GM12878 (cell line): ENCODE data around the gene LTB4R. TPM values are rescaled to one million over a fixed set of nuclear protein-coding genes. Genes with fewer than 3 reads are reported as not detected.

ENCODE experiments used
- ATAC-seq: fragments of 200-7000 bp; cut with Tn5 transposase; 3 replicates; pipeline ENCODE4 v1.9.1; 2020; ENCODE audit warnings: mild to moderate bottlenecking, moderate library complexity
- BruUV-seq: library from RNA; stranded (reverse); fragments of 400-500 nt; replicated peaks from 2 replicates; lab custom pipeline; 2021; lab: Mats Ljungman, UMichigan
- CTCF ChIA-PET: fragments of 300-600 bp; sonication (Branson Sonifier 250); formaldehyde crosslinking; extraction: SDS; loops from one replicate; lab custom pipeline; 2021; ENCODE audit warnings: inconsistent platforms; lab: Yijun Ruan, JAX
- POLR2A ChIA-PET: fragments of 350-600 bp; formaldehyde crosslinking; extraction: SDS; loops from one replicate; lab custom pipeline; 2021; ENCODE audit warnings: inconsistent platforms; lab: Charles Lee
- RAD21 ChIA-PET: fragments of 300-600 bp; sonication (Branson Sonifier 250); formaldehyde crosslinking; loops from one replicate; lab custom pipeline; 2023; ENCODE audit warnings: antibody characterized with exemption; ENCODE audit not compliant: unreplicated experiment; lab: Charles Lee
- SMC1A ChIA-PET: fragments of 300-600 bp; sonication (Branson Sonifier 250); formaldehyde crosslinking; loops from one replicate; lab custom pipeline; 2023; ENCODE audit not compliant: unreplicated experiment, uncharacterized antibody; lab: Charles Lee
- DNase-seq: peaks from one replicate; pipeline ENCODE4 v3.0.0-alpha.2; 2011; ENCODE audit warnings: low read depth, low spot score
- FAIRE-seq: peaks from 3 replicates; lab custom pipeline; 2011; peaks lifted over from hg19 to GRCh38; lab: Jason Lieb, UNC
- H2AFZ ChIP-seq: 2 replicates; pipeline ENCODE4 v1.6.0; 2011; ENCODE audit warnings: low read depth, low read length, control low read depth; ENCODE audit not compliant: control insufficient read depth
- H3K27ac ChIP-seq: 2 replicates; pipeline ENCODE4 v1.5.1; 2011; ENCODE audit warnings: control low read depth; ENCODE audit not compliant: control insufficient read depth, insufficient read depth
- H3K27me3 ChIP-seq, 2 experiments: replicated peaks in 1 of 2; 2 replicates each; pipeline versions ENCODE4 v1.6.0 to v1.6.1; 2011; ENCODE audit warnings: low read length in 1 of 2; ENCODE audit not compliant: control insufficient read depth in 2 of 2, insufficient read depth in 2 of 2
- H3K36me3 ChIP-seq, 2 experiments: 2 replicates each; pipeline ENCODE4 v1.5.1; 2011; ENCODE audit warnings: low read length in 1 of 2; ENCODE audit not compliant: control insufficient read depth in 2 of 2, insufficient read depth in 2 of 2
- H3K4me1 ChIP-seq: 2 replicates; pipeline ENCODE4 v1.6.1; 2011; ENCODE audit warnings: mild to moderate bottlenecking, low read length, moderate library complexity, mixed read lengths; ENCODE audit not compliant: control insufficient read depth, insufficient read depth
- H3K4me2 ChIP-seq: 2 replicates; pipeline ENCODE4 v1.6.0; 2011; ENCODE audit warnings: control low read depth; ENCODE audit not compliant: control insufficient read depth, insufficient read depth
- H3K4me3 ChIP-seq: fragments of 200-600 bp; sonication (generic); 2 replicates; pipeline ENCODE4 v1.5.1; 2016
- H3K79me2 ChIP-seq: 2 replicates; pipeline ENCODE4 v1.6.0; 2011; ENCODE audit warnings: low read length; ENCODE audit not compliant: control insufficient read depth, insufficient read depth
- H3K9ac ChIP-seq: 2 replicates; pipeline ENCODE4 v1.8.0; 2011; ENCODE audit warnings: low read length, control low read depth, mixed read lengths; ENCODE audit not compliant: control insufficient read depth, insufficient read depth
- H3K9me3 ChIP-seq: replicated peaks from 3 replicates; pipeline ENCODE4 v1.5.1; 2011; ENCODE audit warnings: mild to moderate bottlenecking, low read length; ENCODE audit not compliant: control insufficient read depth, insufficient read depth
- H4K20me1 ChIP-seq: 2 replicates; pipeline ENCODE4 v1.6.0; 2011; ENCODE audit not compliant: control insufficient read depth, insufficient read depth
- MEF2A ChIP-seq: IDR thresholded peaks from 2 replicates; pipeline ENCODE4 v1.6.1; 2011; ENCODE audit warnings: low read depth, mild to moderate bottlenecking, low read length, moderate library complexity; ENCODE audit not compliant: insufficient read depth
- TARDBP ChIP-seq: IDR thresholded peaks from 2 replicates; pipeline ENCODE4 v1.6.1; 2016; ENCODE audit warnings: borderline replicate concordance
- WRNIP1 ChIP-seq: IDR thresholded peaks from 2 replicates; pipeline ENCODE4 v1.6.1; 2011; ENCODE audit warnings: low read depth, low read length, improper control_type of control experiment, borderline replicate concordance
- WGBS: methylation state at CpG from one replicate; pipeline ENCODE4 v1.1.6; 2016; ENCODE audit warnings: low lambda C conversion rate; ENCODE audit not compliant: insufficient replicate concordance, insufficient coverage; ENCODE audit errors: missing lambda C conversion rate; 5-methylcytosine and 5-hydroxymethylcytosine counted together
- in situ Hi-C: fragments of 300-500 bp; cut with MboI; formaldehyde crosslinking; loops from 9 replicates; pipeline ENCODE4 v1.14.3; 2018; ENCODE audit warnings: mixed read lengths
- intact Hi-C: fragments of 100-400 bp; cut with micrococcal nuclease; formaldehyde crosslinking; loops from one replicate; pipeline ENCODE4 v1.14.2; 2022; ENCODE audit not compliant: unreplicated experiment
- polyA plus RNA-seq, 11 experiments: library from polyadenylated mRNA; depleted of rRNA in 4 of 11; unstranded in 6 of 11; stranded (reverse) in 5 of 11; fragments of >200 nt; fragmentation: Nextera tagmentation in 4 of 11; fragmentation: Illumina TruSeq in 1 of 11; extraction: Ambion mirVana in 4 of 11; extraction: Trizol in 1 of 11; gene quantifications; 1 replicate in 1 of 11; 2 replicates in 10 of 11; pipeline versions ENCODE4 v1.2.1 to v1.2.3, GENCODE V29; 2011 to 2016; ENCODE audit warnings: inconsistent platforms in 2 of 11, missing spikeins in 2 of 11, low read depth in 1 of 11
- total RNA-seq, 4 experiments: library from RNA; depleted of rRNA in 3 of 4; stranded (reverse); fragments of >200 nt in 3 of 4; fragmentation: Illumina TruSeq in 1 of 4; extraction: Trizol in 1 of 4; gene quantifications; 2 replicates each; pipeline versions ENCODE4 v1.2.1 to v1.2.3, GENCODE V29; 2013 to 2021

Gene LTB4R
- total and polyA plus RNA-seq, 10 of the 15 experiments (the other 5 are each of a cell fraction or from before 2014, with no cell fraction given): 1.2 to 14.0 (median 4.0) TPM

DNA sequence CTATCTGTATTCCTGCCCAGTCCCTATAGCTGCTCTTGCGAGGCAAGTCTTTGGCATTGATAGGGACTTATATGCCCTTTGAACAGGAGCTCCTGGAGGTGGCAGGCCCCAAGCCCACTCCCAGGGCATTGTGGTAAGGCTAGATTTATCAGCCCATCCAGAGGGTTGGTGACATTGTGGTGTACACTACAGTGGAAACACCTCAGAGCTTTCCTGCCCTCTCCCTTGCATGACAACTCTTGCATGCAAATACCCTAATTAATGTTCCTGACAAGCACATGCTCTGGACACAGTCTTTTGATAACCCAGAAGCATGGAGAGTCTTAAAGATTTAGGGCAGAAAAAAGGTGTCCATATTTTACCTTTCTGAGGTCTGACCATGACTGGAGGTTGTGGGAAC, 29.3 kb downstream of the LTB4R start:
- in situ Hi-C loops: no loop called here
- H3K27me3 ChIP-seq: no peaks in the 10 kb centered on the region
- intact Hi-C loops: no loop called here
- ChIA-PET SMC1A (interaction anchor here (0.6 to 7.7 kb wide), 6 partner anchors 17 to 762 kb away, joined by 3 to 73 read pairs (median 3); partner anchors contain the start of genes JPH4, KHNYN and LTB4R2), RAD21 (interaction anchor here (1.2 to 5.7 kb wide), 3 partner anchors 25 to 95 kb away, joined by 4 to 45 read pairs (median 15); partner anchors contain the start of genes CBLN3 and KHNYN), POLR2A (interaction anchor here (0.5 to 4.7 kb wide), 4 partner anchors 25 to 90 kb away, joined by 3 to 23 read pairs (median 4); partner anchors contain the start of genes CBLN3 and KHNYN), CTCF (interaction anchor here (0.8 to 16.6 kb wide), 10 partner anchors 8 to 99 kb away, joined by 3 to 452 read pairs (median 8); partner anchors contain the start of genes CBLN3, CIDEB, KHNYN and SDR39U1)
- TF ChIP-seq MEF2A (no peak), WRNIP1 (no peak)
- no peak overlapping the region for H3K4me2 ChIP-seq
- FAIRE-seq (no peak), ATAC-seq (no peak), DNase-seq (no peak)
- no peaks in the 10 kb centered on the region for H3K9me3 ChIP-seq
- no peaks in the 10 kb centered on the region for H3K79me2 ChIP-seq
- H3K9ac ChIP-seq: no peak overlapping the region
- H2AFZ ChIP-seq: no peak overlapping the region
- no peak overlapping the region for H3K4me3 ChIP-seq
- WGBS: 92% methylated on average over 1 of the region's 1 CpG
- no peaks in the 10 kb centered on the region for H4K20me1 ChIP-seq
- H3K27ac ChIP-seq: no peak overlapping the region
- H3K4me1 ChIP-seq: peaks cover 6% of the 10 kb centered on the region; the same call in 1 of the 2 replicates
- no TSS peak for BruUV-seq
- H3K36me3 ChIP-seq: no peaks in the 10 kb centered on the region; a peak in 1 of 4 replicates

- Histone ChIP-seq H3K4me3 (no peak overlapping the region), H2AFZ (no peak overlapping the region), H3K79me2 (no peaks in the 10 kb centered on the region), H3K9ac (no peak overlapping the region), H4K20me1 (no peaks in the 10 kb centered on the region), H3K27me3 (no peaks in the 10 kb centered on the region; a peak in 1 of 4 replicates), H3K27ac (no peak overlapping the region), H3K4me2 (no peak overlapping the region), H3K9me3 (no peaks in the 10 kb centered on the region), H3K36me3 (no peaks in the 10 kb centered on the region), H3K4me1 (peaks cover 6% of the 10 kb centered on the region; the same call in 1 of the 2 replicates)
- no peak for TF ChIP-seq TARDBP
- BruUV-seq: no TSS peak
- intact Hi-C loops: no loop called here
- RAD21 ChIA-PET: interaction anchor here (0.9 to 5.7 kb wide), 3 partner anchors 10 to 97 kb away, joined by 3 to 45 read pairs (median 4); partner anchors contain the start of genes CBLN3 and KHNYN
- FAIRE-seq (no peak), ATAC-seq (no peak), DNase-seq (no peak)
- in situ Hi-C loops: no loop called here
- 85% methylated on average over 4 of the region's 4 CpGs for WGBS
- POLR2A ChIA-PET: interaction anchor here (4.7 kb wide), 1 partner anchor 88 kb away, joined by 23 read pairs; the partner anchor contains the start of genes CBLN3 and KHNYN
- CTCF ChIA-PET: interaction anchor here (1.0 to 16.6 kb wide), 5 partner anchors 9 to 97 kb away, joined by 3 to 452 read pairs (median 4); partner anchors contain the start of genes CBLN3, KHNYN and SDR39U1
- SMC1A ChIA-PET: interaction anchor here (1.9 to 7.7 kb wide), 2 partner anchors 89 to 91 kb away, joined by 5 to 73 read pairs; partner anchors contain the start of gene KHNYN
These were observed 31.6 kb downstream of the LTB4R start for GRCh38 chr14:24342889-24343288.
